Measurements from ENCODE around the gene STT3B. TPM values are rescaled to one million over a fixed set of nuclear protein-coding genes. Genes with fewer than 3 reads are reported as not detected.

The STT3B gene
- total and polyA plus RNA-seq, 2 of the 13 experiments (the other 11 are each of a cell fraction or from before 2014, with no cell fraction given): 85.0 to 205 TPM

DNA sequence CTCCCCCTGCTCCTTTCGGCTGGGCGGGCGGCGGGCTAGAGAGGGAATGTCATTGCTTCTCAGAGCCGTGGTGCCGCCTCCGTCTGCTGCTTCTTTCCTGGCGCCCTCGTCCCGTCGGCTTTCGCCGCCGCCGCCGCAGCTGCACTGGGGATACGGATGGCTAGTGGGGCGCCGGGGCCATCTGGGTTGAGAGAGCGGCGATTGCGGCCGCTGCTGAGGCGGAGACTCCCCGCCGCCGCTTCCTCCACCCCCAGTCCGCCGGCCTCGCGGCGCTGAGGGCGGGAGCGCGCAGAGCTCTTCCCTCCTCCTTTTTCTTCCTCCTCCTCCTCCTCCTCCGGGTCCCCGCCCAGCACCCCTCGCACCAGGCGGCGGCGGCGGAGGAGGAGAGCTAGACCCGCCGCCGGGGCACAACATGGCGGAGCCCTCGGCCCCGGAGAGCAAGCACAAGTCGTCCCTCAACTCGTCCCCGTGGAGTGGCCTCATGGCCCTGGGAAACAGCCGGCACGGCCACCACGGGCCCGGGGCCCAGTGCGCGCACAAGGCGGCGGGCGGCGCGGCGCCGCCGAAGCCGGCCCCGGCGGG lies at the start of gene STT3B (continued):
- TF ChIP-seq ZNF605 (CRISPR knock-in tag; IDR thresholded peaks at IDR 0.05) (no peak; the same call in 1 of the 2 replicates), ZNF550 (CRISPR knock-in tag; IDR thresholded peaks at IDR 0.05; ENCODE audit: borderline replicate concordance) (no peak), PHF20 (CRISPR knock-in tag; IDR thresholded peaks at IDR 0.05) (no peak; the same call in 1 of the 2 replicates), ARNTL (CRISPR knock-in tag; IDR thresholded peaks at IDR 0.05) (peak; percentile 3; the same call in 1 of the 2 replicates), SIN3A (IDR thresholded peaks at IDR 0.05; ENCODE audit: borderline replicate concordance, low read depth, low read length) (peak; percentile 34; the same call in 1 of the 2 replicates), KDM4B (CRISPR knock-in tag; IDR thresholded peaks at IDR 0.05) (peak; percentile 59; the same call in 1 of the 2 replicates), MED8 (CRISPR knock-in tag; IDR thresholded peaks at IDR 0.05; ENCODE audit: insufficient replicate concordance) (no peak), ZNF382 (CRISPR knock-in tag; IDR thresholded peaks at IDR 0.05; ENCODE audit: borderline replicate concordance) (no peak), MBD4 (IDR thresholded peaks at IDR 0.05; ENCODE audit: borderline replicate concordance, low read length) (no peak), ZNF253 (CRISPR knock-in tag; IDR thresholded peaks at IDR 0.05; ENCODE audit: borderline replicate concordance) (no peak), ZNF260 (CRISPR knock-in tag; IDR thresholded peaks at IDR 0.05; ENCODE audit: borderline replicate concordance, low read depth) (no peak), ATF7-NPFF (CRISPR knock-in tag; IDR thresholded peaks at IDR 0.05; ENCODE audit: low read depth) (no peak), GLI4 (CRISPR knock-in tag; IDR thresholded peaks at IDR 0.05; ENCODE audit: borderline replicate concordance) (no peak), ZBTB7B (CRISPR knock-in tag; IDR thresholded peaks at IDR 0.05) (peak; percentile 28; the same call in 1 of the 2 replicates), ZNF17 (CRISPR knock-in tag; IDR thresholded peaks at IDR 0.05) (no peak), ZNF850 (CRISPR knock-in tag; conservative IDR thresholded peaks at IDR 0.05) (no peak), ZNF530 (CRISPR knock-in tag; IDR thresholded peaks at IDR 0.05; ENCODE audit: low read depth) (no peak), ZNF782 (CRISPR knock-in tag; IDR thresholded peaks at IDR 0.05; ENCODE audit: borderline replicate concordance) (no peak), ZBED4 (CRISPR knock-in tag; IDR thresholded peaks at IDR 0.05; ENCODE audit: borderline replicate concordance) (no peak), ZNF432 (CRISPR knock-in tag; IDR thresholded peaks at IDR 0.05; ENCODE audit: borderline replicate concordance) (no peak), LBX2 (CRISPR knock-in tag; IDR thresholded peaks at IDR 0.05; ENCODE audit: borderline replicate concordance) (no peak), ZBTB7A (CRISPR knock-in tag; IDR thresholded peaks at IDR 0.05) (no peak), NFYC (CRISPR knock-in tag; IDR thresholded peaks at IDR 0.05) (no peak), CSRNP2 (CRISPR knock-in tag; conservative IDR thresholded peaks at IDR 0.05; ENCODE audit: low read depth) (no peak; the same call in 1 of the 2 replicates)
- TF ChIP-seq, protein P1, sequence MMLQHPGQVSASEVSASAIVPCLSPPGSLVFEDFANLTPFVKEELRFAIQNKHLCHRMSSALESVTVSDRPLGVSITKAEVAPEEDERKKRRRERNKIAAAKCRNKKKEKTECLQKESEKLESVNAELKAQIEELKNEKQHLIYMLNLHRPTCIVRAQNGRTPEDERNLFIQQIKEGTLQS (CRISPR knock-in tag; IDR thresholded peaks at IDR 0.05): no peak
